Activated T-cell treated with anti-CD3 and anti-CD28 coated beads, Interleukin-2, amount 50 U/mL, for 4 hours (primary cell): ENCODE results near the gene CFAP107. TPM values are rescaled to one million over a fixed set of nuclear protein-coding genes. Genes with fewer than 3 reads are reported as not detected.

Experiments used
- ATAC-seq, 2 donors: fragments of 200-7000 bp; cut with Tn5 transposase; one replicate each; pipeline ENCODE4 v1.10.0; 2021
- DNase-seq: peaks from one replicate; pipeline ENCODE4 v3.0.0-alpha.2; 2020
- H3K27me3 Mint-ChIP-seq: one replicate; pipeline ENCODE4 v1.8.0; 2021; ENCODE audit warnings: low read depth, mixed read lengths
- H3K36me3 Mint-ChIP-seq: one replicate; pipeline ENCODE4 v1.8.0; 2022; ENCODE audit warnings: mixed read lengths; ENCODE audit not compliant: insufficient read depth
- H3K4me1 Mint-ChIP-seq: one replicate; pipeline ENCODE4 v1.8.0; 2021; ENCODE audit warnings: low read depth, mixed read lengths
- H3K4me3 Mint-ChIP-seq: one replicate; pipeline ENCODE4 v1.8.0; 2021; ENCODE audit warnings: mild to moderate bottlenecking, moderate library complexity, mixed read lengths
- H3K9me3 Mint-ChIP-seq: one replicate; pipeline ENCODE4 v1.8.0; 2021; ENCODE audit warnings: mixed read lengths
- total RNA-seq, 3 donors: library from RNA; stranded (reverse); gene quantifications; one replicate each; pipeline ENCODE4 v1.2.1, GENCODE V29; 2021

CFAP107 gene
- total RNA-seq, 3 donors from 2014 or later: not detected

- peaks cover 22% of the 10 kb centered on the region for H3K27me3 Mint-ChIP-seq
- DNase-seq (no peak), ATAC-seq (no peak)
- H3K4me3 Mint-ChIP-seq: no peak overlapping the region
- no peaks in the 10 kb centered on the region for H3K4me1 Mint-ChIP-seq
- H3K36me3 Mint-ChIP-seq: no peaks in the 10 kb centered on the region
- no peaks in the 10 kb centered on the region for H3K9me3 Mint-ChIP-seq
Measured at GRCh38 chr1:12757836-12758235, 11.8 kb downstream of the CFAP107 start.

GRCh38 chr1:12760256-12760795, 14.3 kb downstream of the CFAP107 start:
- H3K36me3 Mint-ChIP-seq: no peaks in the 10 kb centered on the region
- no peaks in the 10 kb centered on the region for H3K9me3 Mint-ChIP-seq
- H3K4me3 Mint-ChIP-seq: no peak overlapping the region
- H3K4me1 Mint-ChIP-seq: no peaks in the 10 kb centered on the region
- ATAC-seq (no peak), DNase-seq (no peak)
- H3K27me3 Mint-ChIP-seq: peaks cover 22% of the 10 kb centered on the region

GRCh38 chr1:12761781-12762180, 15.8 kb downstream of the CFAP107 start:
- DNase-seq (no peak), ATAC-seq (no peak)
- H3K4me1 Mint-ChIP-seq: no peaks in the 10 kb centered on the region
- H3K9me3 Mint-ChIP-seq: no peaks in the 10 kb centered on the region
- H3K27me3 Mint-ChIP-seq: peaks cover 21% of the 10 kb centered on the region
- no peak overlapping the region for H3K4me3 Mint-ChIP-seq
- H3K36me3 Mint-ChIP-seq: no peaks in the 10 kb centered on the region

GRCh38 chr1:12762766-12763165, 16.8 kb downstream of the CFAP107 start:
- Mint-ChIP-seq H3K9me3 (no peaks in the 10 kb centered on the region), H3K4me1 (no peaks in the 10 kb centered on the region), H3K4me3 (no peak overlapping the region), H3K36me3 (no peaks in the 10 kb centered on the region), H3K27me3 (peaks cover 22% of the 10 kb centered on the region)
- ATAC-seq (no peak), DNase-seq (no peak)

- Mint-ChIP-seq H3K36me3 (no peaks in the 10 kb centered on the region), H3K9me3 (no peaks in the 10 kb centered on the region), H3K4me3 (no peak overlapping the region), H3K27me3 (peaks cover 22% of the 10 kb centered on the region), H3K4me1 (no peaks in the 10 kb centered on the region)
- ATAC-seq (no peak), DNase-seq (no peak)
Measured at GRCh38 chr1:12763479-12763878, 17.5 kb downstream of the CFAP107 start.

GRCh38 chr1:12764016-12764415, 18.0 kb downstream of the CFAP107 start:
- Mint-ChIP-seq H3K9me3 (no peaks in the 10 kb centered on the region), H3K27me3 (peaks cover 25% of the 10 kb centered on the region), H3K4me3 (no peak overlapping the region), H3K36me3 (no peaks in the 10 kb centered on the region), H3K4me1 (no peaks in the 10 kb centered on the region)
- ATAC-seq (no peak), DNase-seq (no peak)

- Mint-ChIP-seq H3K27me3 (peaks cover 40% of the 10 kb centered on the region), H3K36me3 (no peaks in the 10 kb centered on the region), H3K9me3 (no peaks in the 10 kb centered on the region), H3K4me3 (no peak overlapping the region), H3K4me1 (no peaks in the 10 kb centered on the region)
- ATAC-seq (no peak), DNase-seq (no peak)
Measured at GRCh38 chr1:12769031-12769430, 23.0 kb downstream of the CFAP107 start.

GRCh38 chr1:12769976-12770505, 24.0 kb downstream of the CFAP107 start:
- DNase-seq: no peak
- Mint-ChIP-seq H3K4me1 (no peaks in the 10 kb centered on the region), H3K4me3 (no peak overlapping the region), H3K36me3 (no peaks in the 10 kb centered on the region), H3K9me3 (no peaks in the 10 kb centered on the region), H3K27me3 (peaks cover 44% of the 10 kb centered on the region)
- no peak for ATAC-seq

- no peak for DNase-seq
- Mint-ChIP-seq H3K9me3 (no peaks in the 10 kb centered on the region), H3K36me3 (no peaks in the 10 kb centered on the region), H3K4me3 (no peak overlapping the region), H3K27me3 (peaks cover 44% of the 10 kb centered on the region), H3K4me1 (no peaks in the 10 kb centered on the region)
- no peak for ATAC-seq
Measured at GRCh38 chr1:12770620-12771019, 24.6 kb downstream of the CFAP107 start.

GRCh38 chr1:12771186-12771585, 25.2 kb downstream of the CFAP107 start:
- Mint-ChIP-seq H3K9me3 (no peaks in the 10 kb centered on the region), H3K4me3 (no peak overlapping the region), H3K27me3 (peaks cover 44% of the 10 kb centered on the region), H3K36me3 (no peaks in the 10 kb centered on the region), H3K4me1 (no peaks in the 10 kb centered on the region)
- no peak for DNase-seq
- ATAC-seq: no peak

GRCh38 chr1:12772520-12772919, 26.5 kb downstream of the CFAP107 start:
- no peaks in the 10 kb centered on the region for H3K4me1 Mint-ChIP-seq
- H3K9me3 Mint-ChIP-seq: no peaks in the 10 kb centered on the region
- no peak overlapping the region for H3K4me3 Mint-ChIP-seq
- H3K27me3 Mint-ChIP-seq: peaks cover 43% of the 10 kb centered on the region
- no peaks in the 10 kb centered on the region for H3K36me3 Mint-ChIP-seq
- DNase-seq: no peak
- ATAC-seq: no peak

GRCh38 chr1:12773438-12773837, 27.4 kb downstream of the CFAP107 start, which contains the start of gene PRAMEF12:
Gene PRAMEF12, plus strand, starts transcription at chr1:12773738. Its CDS starts 1,130 bp downstream, at chr1:12774868.
- peaks cover 34% of the 10 kb centered on the region for H3K27me3 Mint-ChIP-seq
- ATAC-seq: no peak
- no peaks in the 10 kb centered on the region for H3K9me3 Mint-ChIP-seq
- no peak for DNase-seq
- no peaks in the 10 kb centered on the region for H3K36me3 Mint-ChIP-seq
- H3K4me1 Mint-ChIP-seq: no peaks in the 10 kb centered on the region
- no peak within 1 kb of the TSS for H3K4me3 Mint-ChIP-seq

- Mint-ChIP-seq H3K4me1 (no peaks in the 10 kb centered on the region), H3K27me3 (peaks cover 23% of the 10 kb centered on the region), H3K9me3 (no peaks in the 10 kb centered on the region), H3K36me3 (no peaks in the 10 kb centered on the region), H3K4me3 (no peak overlapping the region)
- DNase-seq (no peak), ATAC-seq (no peak)
Measured at GRCh38 chr1:12774801-12775345, 28.9 kb downstream of the CFAP107 start.

GRCh38 chr1:12775443-12775842, 29.4 kb downstream of the CFAP107 start:
- Mint-ChIP-seq H3K36me3 (no peaks in the 10 kb centered on the region), H3K4me3 (no peak overlapping the region), H3K4me1 (no peaks in the 10 kb centered on the region), H3K9me3 (no peaks in the 10 kb centered on the region), H3K27me3 (peaks cover 17% of the 10 kb centered on the region)
- DNase-seq (no peak), ATAC-seq (no peak)

- H3K4me3 Mint-ChIP-seq: no peak overlapping the region
- no peaks in the 10 kb centered on the region for H3K4me1 Mint-ChIP-seq
- peaks cover 11% of the 10 kb centered on the region for H3K27me3 Mint-ChIP-seq
- H3K9me3 Mint-ChIP-seq: no peaks in the 10 kb centered on the region
- DNase-seq: no peak
- no peaks in the 10 kb centered on the region for H3K36me3 Mint-ChIP-seq
- ATAC-seq: no peak
Measured at GRCh38 chr1:12776801-12777557, 31.0 kb downstream of the CFAP107 start.
